ENCODE data around the gene UPK1A. TPM values are rescaled to one million over a fixed set of nuclear protein-coding genes. Genes with fewer than 3 reads are reported as not detected.

The UPK1A gene
- total RNA-seq, 5 donors from 2014 or later (not counting 1 experiment from before 2014, with no cell fraction given), result 0.20 to 0.56 (median 0.38) TPM; not detected in 1

- Histone ChIP-seq H3K27ac (ENCODE audit: low read length) (peak overlapping the region; percentile 40), H3K4me3 (ENCODE audit: control insufficient read depth in 1 of 2, extremely low read depth in 1 of 2, low read length in 1 of 2) (peak overlapping the region; percentile 62 to 76), H3K4me1 (ENCODE audit: control insufficient read depth in 1 of 2, extremely low read depth in 1 of 2, insufficient read depth in 2 of 2, low read length in 2 of 2) (peaks cover 0 to 16% of the 10 kb centered on the region in 2 experiments), H3K27me3 (replicated peaks in 1 of 2; ENCODE audit: control insufficient read depth in 2 of 2, extremely low read depth in 1 of 2, insufficient read depth in 2 of 2, low read length in 1 of 2) (peaks cover 0 to 7% of the 10 kb centered on the region in 2 experiments), H3K36me3 (ENCODE audit: control insufficient read depth in 2 of 2, extremely low read depth in 1 of 2, insufficient read depth in 1 of 2, low read length in 1 of 2) (no peaks in the 10 kb centered on the region), H3K9me3 (no peaks in the 10 kb centered on the region)
- H3K9me3 Mint-ChIP-seq, result no peaks in the 10 kb centered on the region
- peak overlapping the region; percentile 90 to 97 for H3K27ac Mint-ChIP-seq
- DNase-seq, result peak; percentile 77 to 97 (median 91)
- no peaks in the 10 kb centered on the region for H3K36me3 Mint-ChIP-seq
- ChIA-PET CTCF (interaction anchor here in 1 of 2 donors (0.6 to 1.3 kb wide), 7 partner anchors 9 to 43 kb away, joined by 3 to 18 read pairs (median 4); partner anchors contain the start of genes PSENEN and U2AF1L4), POLR2A (no interaction called here)
- peaks cover 0 to 2% of the 10 kb centered on the region in 2 donors for H3K27me3 Mint-ChIP-seq
- peak; percentile 99 to 100 (median 100) for ATAC-seq (replicated peaks in 1 of 4)
- H3K4me3 Mint-ChIP-seq, result peak overlapping the region; percentile 85 to 97 (median 95)
- under 1% methylated on average over 47 of the region's 50 CpGs for WGBS (ENCODE audit: insufficient coverage)
- peaks cover 4 to 6% (median 5%) of the 10 kb centered on the region in 3 donors for H3K4me1 Mint-ChIP-seq
These were observed 36.1 kb downstream of the UPK1A start for GRCh38 chr19:35702223-35703012.

- Histone ChIP-seq H3K36me3 (ENCODE audit: control insufficient read depth in 2 of 2, extremely low read depth in 1 of 2, insufficient read depth in 1 of 2, low read length in 1 of 2) (no peaks in the 10 kb centered on the region), H3K27ac (ENCODE audit: low read length) (no peak overlapping the region), H3K4me3 (ENCODE audit: control insufficient read depth in 1 of 2, extremely low read depth in 1 of 2, low read length in 1 of 2) (no peak overlapping the region), H3K27me3 (replicated peaks in 1 of 2; ENCODE audit: control insufficient read depth in 2 of 2, extremely low read depth in 1 of 2, insufficient read depth in 2 of 2, low read length in 1 of 2) (peaks cover 0 to 7% of the 10 kb centered on the region in 2 experiments), H3K4me1 (ENCODE audit: control insufficient read depth in 1 of 2, extremely low read depth in 1 of 2, insufficient read depth in 2 of 2, low read length in 2 of 2) (peaks cover 0 to 16% of the 10 kb centered on the region in 2 experiments), H3K9me3 (no peaks in the 10 kb centered on the region)
- ATAC-seq (replicated peaks in 1 of 4) (no peak), DNase-seq (no peak)
- Mint-ChIP-seq H3K4me3 (peak overlapping the region in 2 of 3 donors; percentile 85 to 97), H3K27ac (no peak overlapping the region), H3K4me1 (peaks cover 4 to 6% (median 5%) of the 10 kb centered on the region in 3 donors), H3K36me3 (no peaks in the 10 kb centered on the region), H3K27me3 (peaks cover 0 to 2% of the 10 kb centered on the region in 2 donors), H3K9me3 (no peaks in the 10 kb centered on the region)
- ChIA-PET CTCF (interaction anchor here in 1 of 2 donors (0.6 to 1.3 kb wide), 2 partner anchors 11 to 33 kb away, joined by 4 read pairs; no protein-coding TSS in a partner anchor), POLR2A (no interaction called here)
- WGBS (ENCODE audit: insufficient coverage), result 72% methylated on average over 4 of the region's 9 CpGs
These were observed 37.0 kb downstream of the UPK1A start for GRCh38 chr19:35703343-35703742.

DNA sequence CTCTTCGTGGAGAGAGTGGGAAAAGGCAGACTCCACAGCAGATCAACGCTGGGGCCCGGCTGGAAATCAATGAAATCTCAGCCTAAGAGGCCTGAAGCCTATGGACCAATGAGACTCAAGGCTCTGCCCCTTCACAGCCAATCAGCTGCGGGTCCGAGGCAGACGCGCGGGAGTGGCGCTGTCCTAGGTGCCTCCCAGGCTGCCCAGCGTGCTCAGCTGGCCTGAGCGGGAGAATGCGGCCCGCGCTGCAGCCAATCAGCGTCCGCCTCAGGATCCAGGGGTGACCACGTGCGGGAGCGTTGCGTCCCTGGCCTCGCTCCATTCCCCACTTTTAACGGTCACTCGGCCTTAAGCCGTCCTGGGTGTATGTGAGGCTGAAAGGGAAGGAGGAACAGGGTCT is 37.9 kb downstream of the UPK1A start, which contains the start of gene ZBTB32:
Gene ZBTB32, plus strand, starts transcription at position 341 of the 400 bp plus-strand sequence. CDS start 10,069 bp downstream, outside the sequence.
- Mint-ChIP-seq H3K4me1 (peaks cover 4 to 6% (median 5%) of the 10 kb centered on the region in 3 donors), H3K27me3 (peaks cover 0 to 2% of the 10 kb centered on the region in 2 donors), H3K9me3 (no peaks in the 10 kb centered on the region), H3K36me3 (no peaks in the 10 kb centered on the region), H3K4me3 (no peak within 1 kb of the TSS), H3K27ac (no peak within 1 kb of the TSS)
- WGBS (ENCODE audit: insufficient coverage), result 56% methylated on average over 22 of the region's 24 CpGs
- no peaks in the 10 kb centered on the region for H3K36me3 ChIP-seq (ENCODE audit: control insufficient read depth in 2 of 2, extremely low read depth in 1 of 2, insufficient read depth in 1 of 2, low read length in 1 of 2)
- H3K27me3 ChIP-seq (replicated peaks in 1 of 2; ENCODE audit: control insufficient read depth in 2 of 2, extremely low read depth in 1 of 2, insufficient read depth in 2 of 2, low read length in 1 of 2), result peaks cover 0 to 7% of the 10 kb centered on the region in 2 experiments
- ATAC-seq (replicated peaks in 1 of 4), result no peak
- no peak for DNase-seq
- H3K4me3 ChIP-seq (ENCODE audit: control insufficient read depth in 1 of 2, extremely low read depth in 1 of 2, low read length in 1 of 2), result no peak within 1 kb of the TSS
- ChIA-PET POLR2A (no interaction called here), CTCF (no interaction called here)
- no peak within 1 kb of the TSS for H3K27ac ChIP-seq (ENCODE audit: low read length)
- peaks cover 0 to 16% of the 10 kb centered on the region in 2 experiments for H3K4me1 ChIP-seq (ENCODE audit: control insufficient read depth in 1 of 2, extremely low read depth in 1 of 2, insufficient read depth in 2 of 2, low read length in 2 of 2)
- no peaks in the 10 kb centered on the region for H3K9me3 ChIP-seq

GRCh38 chr19:35708391-35708790 is 42.1 kb downstream of the UPK1A start:
- no peak for ATAC-seq (replicated peaks in 1 of 4)
- no peaks in the 10 kb centered on the region for H3K27me3 Mint-ChIP-seq

DNA sequence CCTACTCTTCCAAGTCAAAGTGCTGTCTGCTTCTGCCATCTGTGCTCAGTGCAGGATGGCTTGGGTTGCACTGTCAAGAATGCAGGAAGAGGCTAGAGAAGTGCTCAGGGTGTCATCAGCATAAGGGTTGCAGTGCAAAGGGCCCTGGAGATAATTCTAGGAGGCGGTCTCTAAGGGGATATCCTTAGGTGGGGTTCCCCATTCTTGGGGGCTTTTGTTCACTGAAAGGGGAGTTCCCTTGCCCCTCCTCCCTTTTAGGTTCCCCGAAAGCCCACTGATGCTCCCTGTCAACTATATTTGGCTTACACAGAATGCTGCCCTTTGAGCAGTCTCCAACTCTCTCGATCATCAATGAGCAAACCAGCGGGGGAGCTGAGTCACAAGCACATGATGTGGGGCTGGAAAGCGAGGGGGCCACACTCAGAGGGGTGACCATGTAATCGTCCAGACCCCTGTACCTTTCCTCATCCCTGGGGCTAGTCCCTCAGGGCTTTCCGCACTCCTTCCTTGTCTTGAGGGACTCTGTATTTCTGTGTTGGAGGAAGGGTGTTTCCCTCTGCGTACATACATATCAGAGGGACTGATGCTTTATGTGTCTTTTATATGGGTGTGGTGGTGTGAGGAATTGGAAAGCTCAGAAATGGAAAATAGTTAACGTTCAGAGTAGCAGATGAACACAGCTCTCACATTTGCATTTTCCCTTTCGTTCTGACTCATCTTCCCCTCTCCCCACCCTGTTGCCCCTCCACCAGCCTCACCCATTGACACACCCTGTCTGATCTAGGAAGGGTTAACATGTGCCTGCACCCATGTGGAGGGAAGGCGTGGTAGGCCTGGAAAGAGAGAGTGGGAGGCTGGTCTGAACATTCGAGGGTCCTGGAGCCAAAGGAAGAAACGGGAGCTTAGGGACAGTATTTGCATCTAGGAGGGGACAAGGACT is 44.7 kb downstream of the UPK1A start:
- H3K27ac ChIP-seq (ENCODE audit: low read length), result peak overlapping the region; percentile 67
- no peaks in the 10 kb centered on the region for H3K36me3 Mint-ChIP-seq
- POLR2A ChIA-PET, result no interaction called here
- peak overlapping the region; percentile 57 to 76 for H3K27ac Mint-ChIP-seq
- no CpG with 5 or more reads among the region's 13 CpGs for WGBS (ENCODE audit: insufficient coverage)
- peaks cover 41 to 53% (median 52%) of the 10 kb centered on the region in 3 donors for H3K4me1 Mint-ChIP-seq
- no peaks in the 10 kb centered on the region for H3K36me3 ChIP-seq (ENCODE audit: control insufficient read depth in 2 of 2, extremely low read depth in 1 of 2, insufficient read depth in 1 of 2, low read length in 1 of 2)
- no peaks in the 10 kb centered on the region for H3K9me3 Mint-ChIP-seq
- H3K4me3 Mint-ChIP-seq, result peak overlapping the region in 2 of 3 donors; percentile 26 to 28
- peaks cover 11 to 59% of the 10 kb centered on the region in 2 experiments for H3K4me1 ChIP-seq (ENCODE audit: control insufficient read depth in 1 of 2, extremely low read depth in 1 of 2, insufficient read depth in 2 of 2, low read length in 2 of 2)
- H3K27me3 ChIP-seq (replicated peaks in 1 of 2; ENCODE audit: control insufficient read depth in 2 of 2, extremely low read depth in 1 of 2, insufficient read depth in 2 of 2, low read length in 1 of 2), result no peaks in the 10 kb centered on the region
- ATAC-seq (replicated peaks in 1 of 4), result peak in 2 of 4 experiments; percentile 20 to 42
- H3K27me3 Mint-ChIP-seq, result no peaks in the 10 kb centered on the region
- CTCF ChIA-PET, result interaction anchor here in 1 of 2 donors (1.0 kb wide), 1 partner anchor 9 kb away, joined by 4 read pairs; no protein-coding TSS in a partner anchor
- no peak overlapping the region for H3K4me3 ChIP-seq (ENCODE audit: control insufficient read depth in 1 of 2, extremely low read depth in 1 of 2, low read length in 1 of 2)
- DNase-seq, result peak in 1 of 35 experiments; percentile 50
- no peaks in the 10 kb centered on the region for H3K9me3 ChIP-seq

More at GRCh38 chr19:35708391-35708790, 42.1 kb downstream of the UPK1A start:
- H3K9me3 Mint-ChIP-seq, result no peaks in the 10 kb centered on the region
- ChIA-PET POLR2A (no interaction called here), CTCF (interaction anchor here in 1 of 2 donors (0.5 to 0.7 kb wide), 2 partner anchors 16 to 488 kb away, joined by 3 read pairs; no protein-coding TSS in a partner anchor)
- no peak overlapping the region for H3K4me3 Mint-ChIP-seq
- Histone ChIP-seq H3K4me3 (ENCODE audit: control insufficient read depth in 1 of 2, extremely low read depth in 1 of 2, low read length in 1 of 2) (no peak overlapping the region), H3K9me3 (no peaks in the 10 kb centered on the region), H3K27me3 (replicated peaks in 1 of 2; ENCODE audit: control insufficient read depth in 2 of 2, extremely low read depth in 1 of 2, insufficient read depth in 2 of 2, low read length in 1 of 2) (no peaks in the 10 kb centered on the region), H3K27ac (ENCODE audit: low read length) (no peak overlapping the region), H3K4me1 (ENCODE audit: control insufficient read depth in 1 of 2, extremely low read depth in 1 of 2, insufficient read depth in 2 of 2, low read length in 2 of 2) (peaks cover 5 to 33% of the 10 kb centered on the region in 2 experiments), H3K36me3 (ENCODE audit: control insufficient read depth in 2 of 2, extremely low read depth in 1 of 2, insufficient read depth in 1 of 2, low read length in 1 of 2) (no peaks in the 10 kb centered on the region)
- no peaks in the 10 kb centered on the region for H3K36me3 Mint-ChIP-seq
- no peak overlapping the region for H3K27ac Mint-ChIP-seq
- 100% methylated on average over 1 of the region's 1 CpG for WGBS (ENCODE audit: insufficient coverage)
- no peak for DNase-seq
- peaks cover 19 to 30% (median 29%) of the 10 kb centered on the region in 3 donors for H3K4me1 Mint-ChIP-seq

Measured in T-cell (primary cell).